Neural progenitor cell (in vitro differentiated cells): ENCODE data around the gene NIPAL3. TPM values are rescaled to one million over a fixed set of nuclear protein-coding genes. Genes with fewer than 3 reads are reported as not detected.

Experiments
- DNase-seq: peaks from one replicate; pipeline ENCODE4 v3.0.0-alpha.2; 2016; ENCODE audit warnings: low spot score
- H2AFZ ChIP-seq: fragments of 200-600 bp; sonication (generic); replicated peaks from 2 replicates; pipeline ENCODE4 v1.6.1; 2016; ENCODE audit warnings: antibody characterized with exemption
- H3F3A ChIP-seq: fragments of 200-600 bp; sonication (generic); 2 replicates; pipeline ENCODE4 v1.6.1; 2016; ENCODE audit warnings: antibody characterized with exemption, low read depth
- H3K27ac ChIP-seq: fragments of 200-600 bp; sonication (generic); 2 replicates; pipeline ENCODE4 v1.5.1; 2016; ENCODE audit warnings: mild to moderate bottlenecking
- H3K27me3 ChIP-seq: fragments of 200-600 bp; sonication (generic); 2 replicates; pipeline ENCODE4 v1.6.1; 2016; ENCODE audit warnings: mild to moderate bottlenecking, moderate library complexity
- H3K36me3 ChIP-seq: fragments of 200-600 bp; sonication (generic); 2 replicates; pipeline ENCODE4 v1.5.1; 2016
- H3K4me1 ChIP-seq: fragments of 200-600 bp; sonication (generic); 2 replicates; pipeline ENCODE4 v1.6.1; 2016; ENCODE audit warnings: mixed run types
- H3K4me2 ChIP-seq: fragments of 200-600 bp; sonication (generic); 2 replicates; pipeline ENCODE4 v1.6.1; 2016
- H3K4me3 ChIP-seq: fragments of 200-600 bp; sonication (generic); 2 replicates; pipeline ENCODE4 v1.5.1; 2016
- H3K79me2 ChIP-seq: fragments of 200-600 bp; sonication (generic); 2 replicates; pipeline ENCODE4 v1.6.1; 2016; ENCODE audit warnings: low read depth
- H3K9ac ChIP-seq: fragments of 200-600 bp; sonication (generic); 2 replicates; pipeline ENCODE4 v1.6.1; 2016
- H3K9me3 ChIP-seq: fragments of 200-600 bp; sonication (generic); 2 replicates; pipeline ENCODE4 v1.5.1; 2016; ENCODE audit warnings: low read depth
- H4K20me1 ChIP-seq: fragments of 200-600 bp; sonication (generic); 2 replicates; pipeline ENCODE4 v1.6.1; 2016; ENCODE audit warnings: low read depth
- H3K27ac Mint-ChIP-seq: 3 replicates; pipeline ENCODE4 v1.8.0; 2021; ENCODE audit warnings: mixed read lengths
- H3K27me3 Mint-ChIP-seq: 2 replicates; pipeline ENCODE4 v1.8.0; 2022; ENCODE audit warnings: low read depth, mild to moderate bottlenecking, inconsistent platforms, moderate library complexity, mixed read lengths; ENCODE audit not compliant: insufficient read depth
- H3K36me3 Mint-ChIP-seq: 3 replicates; pipeline ENCODE4 v1.8.0; 2021; ENCODE audit warnings: mixed read lengths
- H3K4me1 Mint-ChIP-seq: 3 replicates; pipeline ENCODE4 v1.8.0; 2021; ENCODE audit warnings: mixed read lengths
- H3K4me3 Mint-ChIP-seq: 3 replicates; pipeline ENCODE4 v1.8.0; 2021; ENCODE audit warnings: mild to moderate bottlenecking, moderate library complexity, mixed read lengths
- H3K9me3 Mint-ChIP-seq: 3 replicates; pipeline ENCODE4 v1.8.0; 2020; ENCODE audit warnings: mixed read lengths
- CTCF ChIP-seq: fragments of 200-600 bp; sonication (generic); IDR thresholded peaks from 2 replicates; pipeline ENCODE4 v1.5.1; 2017; ENCODE audit warnings: antibody characterized with exemption, mild to moderate bottlenecking
- EZH2 ChIP-seq: fragments of 200-600 bp; sonication (generic); IDR thresholded peaks from 2 replicates; pipeline ENCODE4 v1.6.1; 2017; ENCODE audit warnings: antibody characterized with exemption, mild to moderate bottlenecking, moderate library complexity
- EZH2phosphoT487 ChIP-seq: fragments of 200-600 bp; sonication (generic); IDR thresholded peaks from 2 replicates; pipeline ENCODE4 v1.6.1; 2017; ENCODE audit warnings: antibody characterized with exemption
- total RNA-seq: library from RNA; depleted of rRNA; stranded (reverse); fragments of >200 nt; gene quantifications from 2 replicates; pipeline ENCODE4 v1.2.3, GENCODE V29; 2015; ENCODE audit warnings: low replicate concordance

NIPAL3 gene
- total RNA-seq, 1 donor from 2014 or later: 6.9 TPM

GRCh38 chr1:24474193-24474592 is 58.6 kb downstream of the NIPAL3 start:
- no peak overlapping the region for H3K4me3 ChIP-seq
- H3K36me3 Mint-ChIP-seq: no peaks in the 10 kb centered on the region
- peaks cover 3% of the 10 kb centered on the region for H3K9me3 Mint-ChIP-seq
- H4K20me1 ChIP-seq: no peaks in the 10 kb centered on the region
- no peak overlapping the region for H2AFZ ChIP-seq
- no peaks in the 10 kb centered on the region for H3K79me2 ChIP-seq
- no peak overlapping the region for H3K27ac Mint-ChIP-seq
- no peak overlapping the region for H3K27ac ChIP-seq
- H3K9me3 ChIP-seq: no peaks in the 10 kb centered on the region
- H3K4me1 Mint-ChIP-seq: peaks cover 4% of the 10 kb centered on the region
- no peak overlapping the region for H3K9ac ChIP-seq
- no peak for DNase-seq
- no peaks in the 10 kb centered on the region for H3K27me3 Mint-ChIP-seq
- no peak for TF ChIP-seq EZH2
- no peak for TF ChIP-seq CTCF
- no peak for TF ChIP-seq EZH2phosphoT487
- H3K27me3 ChIP-seq: no peaks in the 10 kb centered on the region
- no peaks in the 10 kb centered on the region for H3F3A ChIP-seq
- H3K4me1 ChIP-seq: no peaks in the 10 kb centered on the region
- H3K4me3 Mint-ChIP-seq: no peak overlapping the region
- no peak overlapping the region for H3K4me2 ChIP-seq
- H3K36me3 ChIP-seq: no peaks in the 10 kb centered on the region

- no peak overlapping the region for H3K4me2 ChIP-seq
- Mint-ChIP-seq H3K9me3 (peaks cover 3% of the 10 kb centered on the region), H3K4me3 (no peak overlapping the region), H3K27me3 (peaks cover 3% of the 10 kb centered on the region), H3K27ac (no peak overlapping the region), H3K4me1 (no peaks in the 10 kb centered on the region), H3K36me3 (no peaks in the 10 kb centered on the region)
- no peaks in the 10 kb centered on the region for H3K4me1 ChIP-seq
- no peak overlapping the region for H3K27ac ChIP-seq
- H3K27me3 ChIP-seq: no peaks in the 10 kb centered on the region
- no peaks in the 10 kb centered on the region for H3K36me3 ChIP-seq
- no peak overlapping the region for H2AFZ ChIP-seq
- no peak overlapping the region for H3K9ac ChIP-seq
- TF ChIP-seq CTCF (no peak), EZH2phosphoT487 (no peak), EZH2 (no peak)
- no peak overlapping the region for H3K4me3 ChIP-seq
- DNase-seq: no peak
- no peaks in the 10 kb centered on the region for H4K20me1 ChIP-seq
- no peaks in the 10 kb centered on the region for H3F3A ChIP-seq
- no peaks in the 10 kb centered on the region for H3K79me2 ChIP-seq
- no peaks in the 10 kb centered on the region for H3K9me3 ChIP-seq
These were observed 60.1 kb downstream of the NIPAL3 start for GRCh38 chr1:24475700-24476099.

GRCh38 chr1:24476571-24476970 is 61.0 kb downstream of the NIPAL3 start:
- no peaks in the 10 kb centered on the region for H3K36me3 ChIP-seq
- TF ChIP-seq EZH2 (no peak), CTCF (no peak), EZH2phosphoT487 (no peak)
- Mint-ChIP-seq H3K4me3 (no peak overlapping the region), H3K27ac (no peak overlapping the region), H3K27me3 (peaks cover 3% of the 10 kb centered on the region), H3K4me1 (peaks cover 3% of the 10 kb centered on the region), H3K9me3 (peaks cover 3% of the 10 kb centered on the region), H3K36me3 (no peaks in the 10 kb centered on the region)
- no peaks in the 10 kb centered on the region for H3K9me3 ChIP-seq
- H3K4me1 ChIP-seq: no peaks in the 10 kb centered on the region
- H3K4me2 ChIP-seq: no peak overlapping the region
- H3F3A ChIP-seq: no peaks in the 10 kb centered on the region
- H3K79me2 ChIP-seq: no peaks in the 10 kb centered on the region
- H3K27me3 ChIP-seq: no peaks in the 10 kb centered on the region
- H3K9ac ChIP-seq: no peak overlapping the region
- H3K4me3 ChIP-seq: no peak overlapping the region
- no peak overlapping the region for H2AFZ ChIP-seq
- H4K20me1 ChIP-seq: no peaks in the 10 kb centered on the region
- no peak for DNase-seq
- no peak overlapping the region for H3K27ac ChIP-seq
